Fibroblast of lung (primary cell): ENCODE results near the gene FAM174C. TPM values are rescaled to one million over a fixed set of nuclear protein-coding genes. Genes with fewer than 3 reads are reported as not detected.

Experiments
- DNase-seq, 2 donors: peaks; one replicate each; pipeline versions ENCODE4 v3.0.0 to v3.0.0-alpha.2; 2010; ENCODE audit warnings: low read depth in 2 of 2
- H2AFZ ChIP-seq: 2 replicates; pipeline ENCODE4 v1.5.1; 2012; ENCODE audit warnings: low read length, control low read depth, inconsistent platforms
- H3K27ac ChIP-seq: 2 replicates; pipeline ENCODE4 v1.5.1; 2011; ENCODE audit warnings: low read length, control low read depth; ENCODE audit not compliant: insufficient read depth
- H3K27me3 ChIP-seq: 2 replicates; pipeline ENCODE4 v1.5.1; 2011; ENCODE audit warnings: mild to moderate bottlenecking, low read length; ENCODE audit not compliant: control insufficient read depth, insufficient read depth
- H3K36me3 ChIP-seq: 2 replicates; pipeline ENCODE4 v1.5.1; 2011; ENCODE audit warnings: low read length; ENCODE audit not compliant: control insufficient read depth, insufficient read depth
- H3K4me1 ChIP-seq: 2 replicates; pipeline ENCODE4 v1.5.1; 2011; ENCODE audit warnings: low read length; ENCODE audit not compliant: control insufficient read depth, insufficient read depth; ENCODE audit errors: extremely low read depth
- H3K4me2 ChIP-seq: 2 replicates; pipeline ENCODE4 v1.5.1; 2011; ENCODE audit warnings: low read length, control low read depth; ENCODE audit not compliant: insufficient read depth; ENCODE audit errors: extremely low read depth
- H3K4me3 ChIP-seq, 4 experiments: fragments of 200-600 bp in 1 of 4; sonication (generic) in 1 of 4; replicated peaks in 1 of 4; 2 replicates each; pipeline ENCODE4 v1.5.1; 2011 to 2016; ENCODE audit warnings: low read length in 4 of 4, low read depth in 3 of 4, mild to moderate bottlenecking in 3 of 4, control low read depth in 2 of 4, inconsistent platforms in 1 of 4, mixed read lengths in 1 of 4; ENCODE audit not compliant: insufficient read depth in 1 of 4; ENCODE audit errors: control extremely low read depth in 1 of 4
- H3K79me2 ChIP-seq: 2 replicates; pipeline ENCODE4 v1.5.1; 2012; ENCODE audit warnings: mild to moderate bottlenecking, low read length, inconsistent platforms; ENCODE audit not compliant: control insufficient read depth, insufficient read depth
- H3K9ac ChIP-seq: 2 replicates; pipeline ENCODE4 v1.5.1; 2011; ENCODE audit warnings: mild to moderate bottlenecking, low read length, control low read depth; ENCODE audit not compliant: insufficient read depth
- H3K9me3 ChIP-seq: 2 replicates; pipeline ENCODE4 v1.5.1; 2012; ENCODE audit warnings: low read depth, low read length; ENCODE audit not compliant: control insufficient read depth, insufficient read depth
- H4K20me1 ChIP-seq: 2 replicates; pipeline ENCODE4 v1.5.1; 2011; ENCODE audit warnings: low read length; ENCODE audit not compliant: control insufficient read depth, insufficient read depth; ENCODE audit errors: extremely low read depth
- EZH2 ChIP-seq: IDR thresholded peaks from 2 replicates; pipeline ENCODE4 v1.5.1; 2012; ENCODE audit warnings: low read length, control low read depth, mild to moderate bottlenecking; ENCODE audit errors: missing control alignments
- polyA plus RNA-seq, 2 donors: library from polyadenylated mRNA; depleted of rRNA in 1 of 2; stranded (reverse) in 1 of 2; unstranded in 1 of 2; fragments of >200 nt; gene quantifications; 2 replicates each; pipeline ENCODE4 v1.2.1, GENCODE V29; 2011 to 2012; ENCODE audit warnings: missing spikeins in 1 of 2
- total RNA-seq: library from RNA; depleted of rRNA; stranded (reverse); fragments of >200 nt; gene quantifications from 2 replicates; pipeline ENCODE4 v1.2.1, GENCODE V29; 2014
- TF ChIP-seq, protein P1 (sequence below), 2 donors: IDR thresholded peaks in 1 of 2; conservative IDR thresholded peaks in 1 of 2; 1 replicate in 1 of 2; 2 replicates in 1 of 2; pipeline ENCODE4 v1.5.1; 2011 to 2012; ENCODE audit warnings: low read length in 2 of 2, control low read depth in 1 of 2, inconsistent platforms in 1 of 2, low read depth in 1 of 2, mild to moderate bottlenecking in 1 of 2

The FAM174C gene
- total and polyA plus RNA-seq, 2 donors (not counting 1 experiment from before 2014, with no cell fraction given), result 16.1 to 22.5 TPM

DNA sequence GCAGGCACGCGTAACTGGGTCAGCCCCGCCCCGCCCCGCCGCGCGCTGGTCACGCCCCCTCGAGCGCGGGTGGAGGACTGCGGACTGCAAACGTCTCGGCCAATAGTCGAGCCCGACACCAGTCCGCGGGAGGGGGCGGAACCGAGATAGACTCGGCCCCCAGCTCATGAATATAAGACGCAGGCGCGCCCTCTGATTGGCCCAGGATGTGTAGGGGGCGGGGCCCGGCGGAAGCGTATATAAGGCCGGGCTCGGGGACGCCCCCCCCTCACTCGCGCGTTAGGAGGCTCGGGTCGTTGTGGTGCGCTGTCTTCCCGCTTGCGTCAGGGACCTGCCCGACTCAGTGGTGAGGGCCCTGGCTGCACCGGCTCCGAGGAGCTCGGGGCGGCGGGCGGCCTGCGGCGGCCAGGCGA is 6.3 kb upstream of the FAM174C start, which contains the start of gene CIRBP:
Gene CIRBP, plus strand, starts transcription at position 268 of the 413 bp plus-strand sequence. CDS start 1,602 bp downstream, outside the sequence.
- H3K9me3 ChIP-seq, result no peaks in the 10 kb centered on the region
- H4K20me1 ChIP-seq, result no peaks in the 10 kb centered on the region
- DNase-seq, result peak; percentile 98 to 99
- peaks cover 44% of the 10 kb centered on the region for H3K4me1 ChIP-seq
- peak within 1 kb of the TSS; percentile 99 for H3K4me2 ChIP-seq
- no peaks in the 10 kb centered on the region for H3K27me3 ChIP-seq
- TF ChIP-seq, protein P1, sequence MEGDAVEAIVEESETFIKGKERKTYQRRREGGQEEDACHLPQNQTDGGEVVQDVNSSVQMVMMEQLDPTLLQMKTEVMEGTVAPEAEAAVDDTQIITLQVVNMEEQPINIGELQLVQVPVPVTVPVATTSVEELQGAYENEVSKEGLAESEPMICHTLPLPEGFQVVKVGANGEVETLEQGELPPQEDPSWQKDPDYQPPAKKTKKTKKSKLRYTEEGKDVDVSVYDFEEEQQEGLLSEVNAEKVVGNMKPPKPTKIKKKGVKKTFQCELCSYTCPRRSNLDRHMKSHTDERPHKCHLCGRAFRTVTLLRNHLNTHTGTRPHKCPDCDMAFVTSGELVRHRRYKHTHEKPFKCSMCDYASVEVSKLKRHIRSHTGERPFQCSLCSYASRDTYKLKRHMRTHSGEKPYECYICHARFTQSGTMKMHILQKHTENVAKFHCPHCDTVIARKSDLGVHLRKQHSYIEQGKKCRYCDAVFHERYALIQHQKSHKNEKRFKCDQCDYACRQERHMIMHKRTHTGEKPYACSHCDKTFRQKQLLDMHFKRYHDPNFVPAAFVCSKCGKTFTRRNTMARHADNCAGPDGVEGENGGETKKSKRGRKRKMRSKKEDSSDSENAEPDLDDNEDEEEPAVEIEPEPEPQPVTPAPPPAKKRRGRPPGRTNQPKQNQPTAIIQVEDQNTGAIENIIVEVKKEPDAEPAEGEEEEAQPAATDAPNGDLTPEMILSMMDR (conservative IDR thresholded peaks at IDR 0.05 in 1 of 2, IDR thresholded peaks at IDR 0.05 in 1 of 2; ENCODE audit: low read depth in 1 of 2, low read length in 2 of 2), result no peak
- no peak for TF ChIP-seq EZH2
- H3K36me3 ChIP-seq, result peaks cover 25% of the 10 kb centered on the region
- peak within 1 kb of the TSS; percentile 92 for H3K9ac ChIP-seq
- peaks cover 48% of the 10 kb centered on the region for H3K79me2 ChIP-seq
- peak within 1 kb of the TSS; percentile 69 to 89 (median 81) for H3K4me3 ChIP-seq
- H3K27ac ChIP-seq, result peak within 1 kb of the TSS; percentile 98
- no peak within 1 kb of the TSS for H2AFZ ChIP-seq

DNA sequence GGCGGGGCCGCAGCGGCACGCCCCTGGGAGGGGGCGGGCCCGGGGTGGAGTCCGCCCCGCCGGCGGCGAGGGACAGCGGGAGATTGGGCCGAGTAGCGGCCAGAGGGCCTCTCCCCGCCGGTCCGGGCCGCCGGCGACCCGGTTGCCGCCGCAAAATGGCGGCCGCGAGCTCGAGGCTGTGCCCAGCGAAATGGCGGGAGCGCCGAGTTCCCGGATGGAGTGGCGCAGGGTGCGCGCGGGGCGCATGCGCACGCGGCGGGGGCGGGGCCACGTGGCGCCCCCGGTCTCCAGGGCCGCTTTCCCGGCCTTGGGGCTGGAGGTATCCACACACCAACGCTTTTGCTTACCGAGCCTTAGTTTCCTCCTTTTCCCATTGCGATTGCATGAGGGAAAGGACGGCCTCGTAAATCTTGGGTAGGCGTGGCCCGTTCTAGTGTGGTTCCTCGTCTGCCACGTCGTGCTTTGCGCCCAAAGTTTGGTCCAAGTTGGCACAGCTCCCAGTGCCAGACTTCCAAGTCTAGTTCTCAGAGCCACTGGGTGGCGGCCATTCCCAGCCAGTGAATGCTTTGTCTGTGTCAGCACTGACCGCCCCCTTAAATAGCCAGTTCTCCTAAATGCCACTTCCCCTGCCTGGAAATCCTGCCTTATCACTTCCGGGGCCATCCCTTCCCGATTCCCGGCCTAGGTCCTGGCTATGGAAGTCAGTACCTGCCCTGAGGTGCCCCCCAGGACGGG is 5.7 kb upstream of the FAM174C start:
- H3K27ac ChIP-seq, result peak overlapping the region; percentile 98
- H3K9ac ChIP-seq, result peak overlapping the region; percentile 92
- no peaks in the 10 kb centered on the region for H3K9me3 ChIP-seq
- peak overlapping the region; percentile 69 to 89 (median 81) for H3K4me3 ChIP-seq
- DNase-seq, result peak; percentile 88 to 91
- H3K79me2 ChIP-seq, result peaks cover 53% of the 10 kb centered on the region
- H4K20me1 ChIP-seq, result no peaks in the 10 kb centered on the region
- TF ChIP-seq, protein P1 (conservative IDR thresholded peaks at IDR 0.05 in 1 of 2, IDR thresholded peaks at IDR 0.05 in 1 of 2; ENCODE audit: low read depth in 1 of 2, low read length in 2 of 2), result peak in 1 of 2 donors; percentile 10
- TF ChIP-seq EZH2, result no peak
- H3K27me3 ChIP-seq, result no peaks in the 10 kb centered on the region
- no peak overlapping the region for H2AFZ ChIP-seq
- peak overlapping the region; percentile 99 for H3K4me2 ChIP-seq
- H3K4me1 ChIP-seq, result peaks cover 49% of the 10 kb centered on the region
- H3K36me3 ChIP-seq, result peaks cover 31% of the 10 kb centered on the region

DNA sequence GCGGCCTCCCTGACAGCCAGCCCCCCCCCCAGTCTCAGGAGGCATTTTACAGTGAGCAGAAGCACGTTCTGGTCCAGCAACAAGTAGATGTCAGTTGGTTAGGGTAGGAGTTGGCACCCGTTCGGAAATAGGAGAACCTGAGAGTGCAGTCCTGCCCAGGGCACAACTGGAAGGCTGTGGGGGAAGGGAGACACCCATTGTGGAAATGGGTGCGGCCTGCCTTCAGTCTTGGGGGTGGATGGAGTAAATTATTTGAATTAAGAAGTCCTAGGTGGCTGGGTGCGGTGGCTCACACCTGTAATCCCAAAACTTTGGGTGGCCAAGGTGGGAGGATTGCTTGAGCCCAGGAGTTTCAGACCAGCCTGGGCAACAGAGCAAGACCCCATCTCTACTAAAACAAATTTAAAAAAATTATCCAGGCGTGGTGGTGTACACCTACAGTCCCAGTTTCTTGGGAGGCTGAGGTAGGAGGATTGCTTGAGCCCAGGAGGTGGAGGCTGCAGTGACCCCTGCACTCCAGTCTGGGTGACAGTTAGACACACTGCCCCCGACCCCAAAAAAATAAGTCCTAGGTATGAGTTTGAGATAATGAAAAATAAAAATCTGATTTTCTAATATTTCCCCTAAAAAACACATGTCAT is 5.0 kb upstream of the FAM174C start:
- Histone ChIP-seq H3K4me3 (peak overlapping the region; percentile 69 to 89 (median 81)), H3K27ac (peak overlapping the region; percentile 98), H3K79me2 (peaks cover 53% of the 10 kb centered on the region), H2AFZ (no peak overlapping the region), H3K27me3 (no peaks in the 10 kb centered on the region), H3K4me2 (peak overlapping the region; percentile 99), H3K36me3 (peaks cover 35% of the 10 kb centered on the region), H3K9ac (peak overlapping the region; percentile 92), H4K20me1 (no peaks in the 10 kb centered on the region), H3K9me3 (no peaks in the 10 kb centered on the region), H3K4me1 (peaks cover 46% of the 10 kb centered on the region)
- no peak for DNase-seq
- no peak for TF ChIP-seq EZH2
- TF ChIP-seq, protein P1 (conservative IDR thresholded peaks at IDR 0.05 in 1 of 2, IDR thresholded peaks at IDR 0.05 in 1 of 2; ENCODE audit: low read depth in 1 of 2, low read length in 2 of 2), result no peak
